Smooth muscle cell (in vitro differentiated cells): ENCODE results near the gene MRPS31. TPM values are rescaled to one million over a fixed set of nuclear protein-coding genes. Genes with fewer than 3 reads are reported as not detected.
A peak's percentile ranks its signal among the peaks of the same experiment; 100 is the strongest.

Source experiments
- DNase-seq: peaks from one replicate; lab custom pipeline; 2025; ENCODE audit not compliant: unreplicated experiment; lab: John Stamatoyannopoulos, UW
- H2AFZ ChIP-seq: fragments of 200-600 bp; sonication (generic); 2 replicates; pipeline ENCODE4 v1.6.0; 2016; ENCODE audit warnings: antibody characterized with exemption, low read depth, mild to moderate bottlenecking
- H3F3A ChIP-seq: fragments of 200-600 bp; sonication (generic); 2 replicates; pipeline ENCODE4 v1.6.0; 2017; ENCODE audit warnings: antibody characterized with exemption, low read depth
- H3K27ac ChIP-seq: fragments of 200-600 bp; sonication (generic); 2 replicates; pipeline ENCODE4 v1.5.1; 2016; ENCODE audit warnings: low read depth, mild to moderate bottlenecking
- H3K27me3 ChIP-seq: fragments of 200-600 bp; sonication (generic); 2 replicates; pipeline ENCODE4 v1.6.1; 2016; ENCODE audit warnings: low read depth, mild to moderate bottlenecking
- H3K36me3 ChIP-seq: fragments of 200-600 bp; sonication (generic); 2 replicates; pipeline ENCODE4 v1.5.1; 2016; ENCODE audit warnings: low read depth
- H3K4me1 ChIP-seq: fragments of 200-600 bp; sonication (generic); 2 replicates; pipeline ENCODE4 v1.5.1; 2016; ENCODE audit warnings: low read depth
- H3K4me2 ChIP-seq: fragments of 200-600 bp; sonication (generic); 2 replicates; pipeline ENCODE4 v1.6.0; 2016; ENCODE audit warnings: mild to moderate bottlenecking
- H3K4me3 ChIP-seq: fragments of 200-600 bp; sonication (generic); 2 replicates; pipeline ENCODE4 v1.5.1; 2016; ENCODE audit warnings: mild to moderate bottlenecking
- H3K79me2 ChIP-seq: fragments of 200-600 bp; sonication (generic); 2 replicates; pipeline ENCODE4 v1.6.0; 2016; ENCODE audit warnings: low read depth, mild to moderate bottlenecking
- H3K9ac ChIP-seq: fragments of 200-600 bp; sonication (generic); 2 replicates; pipeline ENCODE4 v1.6.0; 2016; ENCODE audit warnings: low read depth
- H3K9me3 ChIP-seq: fragments of 200-600 bp; sonication (generic); replicated peaks from 2 replicates; pipeline ENCODE4 v1.5.1; 2016; ENCODE audit warnings: low read depth
- H4K20me1 ChIP-seq: fragments of 200-600 bp; sonication (generic); 2 replicates; pipeline ENCODE4 v1.6.0; 2016; ENCODE audit warnings: low read depth
- WGBS: methylation state at CpG from one replicate; pipeline ENCODE4 v1.1.7; 2016; ENCODE audit warnings: low lambda C conversion rate; 5-methylcytosine and 5-hydroxymethylcytosine counted together
- polyA plus RNA-seq: library from polyadenylated mRNA; unstranded; fragments of >200 nt; fragmentation: Nextera tagmentation; extraction: Ambion mirVana; gene quantifications from 2 replicates; pipeline ENCODE4 v1.2.1, GENCODE V29; 2016
- total RNA-seq: library from RNA; depleted of rRNA; stranded (reverse); fragments of >200 nt; gene quantifications from 2 replicates; pipeline ENCODE4 v1.2.3, GENCODE V29; 2014
- TF ChIP-seq, protein P1 (sequence below): fragments of 200-600 bp; sonication (generic); IDR thresholded peaks from 2 replicates; pipeline ENCODE4 v1.5.1; 2017; ENCODE audit warnings: borderline replicate concordance, mild to moderate bottlenecking, antibody characterized with exemption; ENCODE audit not compliant: insufficient read depth, poor library complexity, severe bottlenecking

The MRPS31 gene
- total and polyA plus RNA-seq, 2 experiments from 2014 or later, result 23.9 to 34.9 TPM

DNA sequence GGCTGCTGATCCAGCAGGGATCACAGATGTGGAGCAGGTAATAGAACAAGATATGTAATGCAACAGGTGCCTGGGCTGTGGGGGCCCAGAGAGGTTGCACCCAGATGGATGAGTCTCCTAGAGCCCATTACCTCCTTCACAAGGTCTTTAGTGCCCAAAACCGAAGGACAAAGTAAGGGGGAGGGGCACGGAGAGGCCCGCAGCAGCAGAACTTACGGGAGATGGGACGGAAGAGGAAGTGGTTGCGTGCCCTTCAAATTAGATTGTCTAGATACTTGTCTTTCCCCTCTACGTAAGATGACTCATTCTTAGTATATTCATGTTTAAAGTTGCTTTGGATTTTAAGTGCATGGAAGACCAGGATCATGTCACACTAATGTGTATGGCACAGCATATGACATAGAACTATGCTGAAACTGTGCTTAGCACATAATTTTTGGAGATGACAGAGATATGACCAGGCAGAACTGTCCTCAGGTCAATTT lies 5.7 kb upstream of the MRPS31 start:
- Histone ChIP-seq H3K4me1 (no peaks in the 10 kb centered on the region), H3K9me3 (no peaks in the 10 kb centered on the region), H3K4me2 (peak overlapping the region; percentile 80), H3K27me3 (no peaks in the 10 kb centered on the region), H3K9ac (no peak overlapping the region), H4K20me1 (no peaks in the 10 kb centered on the region), H3K36me3 (no peaks in the 10 kb centered on the region), H3F3A (no peaks in the 10 kb centered on the region), H3K27ac (no peak overlapping the region), H3K4me3 (no peak overlapping the region), H3K79me2 (no peaks in the 10 kb centered on the region), H2AFZ (peak overlapping the region; percentile 6)
- TF ChIP-seq, protein P1, sequence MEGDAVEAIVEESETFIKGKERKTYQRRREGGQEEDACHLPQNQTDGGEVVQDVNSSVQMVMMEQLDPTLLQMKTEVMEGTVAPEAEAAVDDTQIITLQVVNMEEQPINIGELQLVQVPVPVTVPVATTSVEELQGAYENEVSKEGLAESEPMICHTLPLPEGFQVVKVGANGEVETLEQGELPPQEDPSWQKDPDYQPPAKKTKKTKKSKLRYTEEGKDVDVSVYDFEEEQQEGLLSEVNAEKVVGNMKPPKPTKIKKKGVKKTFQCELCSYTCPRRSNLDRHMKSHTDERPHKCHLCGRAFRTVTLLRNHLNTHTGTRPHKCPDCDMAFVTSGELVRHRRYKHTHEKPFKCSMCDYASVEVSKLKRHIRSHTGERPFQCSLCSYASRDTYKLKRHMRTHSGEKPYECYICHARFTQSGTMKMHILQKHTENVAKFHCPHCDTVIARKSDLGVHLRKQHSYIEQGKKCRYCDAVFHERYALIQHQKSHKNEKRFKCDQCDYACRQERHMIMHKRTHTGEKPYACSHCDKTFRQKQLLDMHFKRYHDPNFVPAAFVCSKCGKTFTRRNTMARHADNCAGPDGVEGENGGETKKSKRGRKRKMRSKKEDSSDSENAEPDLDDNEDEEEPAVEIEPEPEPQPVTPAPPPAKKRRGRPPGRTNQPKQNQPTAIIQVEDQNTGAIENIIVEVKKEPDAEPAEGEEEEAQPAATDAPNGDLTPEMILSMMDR, result no peak
- no peak for DNase-seq
- WGBS, result 28% methylated on average over 7 of the region's 7 CpGs

DNA sequence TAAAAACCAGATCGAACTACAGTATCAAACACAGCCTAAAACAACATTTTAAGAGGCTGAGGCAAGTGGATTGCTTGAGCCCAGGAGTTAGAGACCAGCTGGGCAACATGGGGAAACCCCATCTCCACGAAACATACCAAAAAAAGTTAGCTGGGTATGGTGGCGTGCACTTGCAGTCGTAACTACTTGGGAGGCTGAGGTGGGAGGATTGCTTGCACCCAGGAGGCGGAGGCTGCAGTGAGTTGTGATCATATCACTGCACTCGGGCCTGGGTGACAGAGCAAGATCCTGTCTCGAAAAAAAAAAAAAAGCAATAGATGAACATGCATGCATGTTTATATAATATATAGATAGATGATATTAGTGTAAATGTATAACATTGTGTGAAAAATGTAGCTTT lies 5.2 kb upstream of the MRPS31 start:
- H3F3A ChIP-seq, result no peaks in the 10 kb centered on the region
- no peak overlapping the region for H3K4me3 ChIP-seq
- H3K9ac ChIP-seq, result no peak overlapping the region
- H3K79me2 ChIP-seq, result no peaks in the 10 kb centered on the region
- TF ChIP-seq, protein P1, result no peak
- DNase-seq, result no peak
- H3K9me3 ChIP-seq, result no peaks in the 10 kb centered on the region
- 88% methylated on average over 7 of the region's 7 CpGs for WGBS
- H3K27me3 ChIP-seq, result no peaks in the 10 kb centered on the region
- H2AFZ ChIP-seq, result no peak overlapping the region
- no peaks in the 10 kb centered on the region for H3K4me1 ChIP-seq
- H4K20me1 ChIP-seq, result no peaks in the 10 kb centered on the region
- H3K4me2 ChIP-seq, result no peak overlapping the region
- no peaks in the 10 kb centered on the region for H3K36me3 ChIP-seq
- H3K27ac ChIP-seq, result no peak overlapping the region

DNA sequence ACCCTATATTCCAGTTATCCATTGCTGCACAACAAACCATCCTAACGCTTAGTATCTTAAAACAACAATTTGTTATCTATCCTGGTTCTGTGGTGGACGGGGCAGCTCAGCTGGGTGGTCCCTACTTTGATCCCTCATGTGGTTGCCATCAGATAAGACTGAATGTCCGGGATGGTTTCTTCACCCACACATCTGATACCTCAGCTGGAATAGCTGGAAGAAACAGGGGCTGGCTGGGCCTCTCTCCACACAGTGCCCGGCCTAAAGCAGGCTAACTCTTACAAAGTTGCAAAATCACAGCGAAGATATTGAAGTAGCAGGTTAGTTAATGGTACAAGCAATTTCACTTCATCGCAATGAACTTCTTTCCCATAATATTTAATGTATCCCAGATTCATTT lies 3.7 kb upstream of the MRPS31 start:
- H3K36me3 ChIP-seq, result no peaks in the 10 kb centered on the region
- H3K79me2 ChIP-seq, result peaks cover 9% of the 10 kb centered on the region
- H3K9me3 ChIP-seq, result no peaks in the 10 kb centered on the region
- no peak for DNase-seq
- H3K27me3 ChIP-seq, result no peaks in the 10 kb centered on the region
- 50% methylated on average over 6 of the region's 6 CpGs for WGBS
- H3K4me2 ChIP-seq, result no peak overlapping the region
- TF ChIP-seq, protein P1, result no peak
- no peak overlapping the region for H2AFZ ChIP-seq
- H3K4me1 ChIP-seq, result peaks cover 8% of the 10 kb centered on the region
- no peaks in the 10 kb centered on the region for H3F3A ChIP-seq
- no peak overlapping the region for H3K27ac ChIP-seq
- no peaks in the 10 kb centered on the region for H4K20me1 ChIP-seq
- no peak overlapping the region for H3K4me3 ChIP-seq
- H3K9ac ChIP-seq, result no peak overlapping the region

DNA sequence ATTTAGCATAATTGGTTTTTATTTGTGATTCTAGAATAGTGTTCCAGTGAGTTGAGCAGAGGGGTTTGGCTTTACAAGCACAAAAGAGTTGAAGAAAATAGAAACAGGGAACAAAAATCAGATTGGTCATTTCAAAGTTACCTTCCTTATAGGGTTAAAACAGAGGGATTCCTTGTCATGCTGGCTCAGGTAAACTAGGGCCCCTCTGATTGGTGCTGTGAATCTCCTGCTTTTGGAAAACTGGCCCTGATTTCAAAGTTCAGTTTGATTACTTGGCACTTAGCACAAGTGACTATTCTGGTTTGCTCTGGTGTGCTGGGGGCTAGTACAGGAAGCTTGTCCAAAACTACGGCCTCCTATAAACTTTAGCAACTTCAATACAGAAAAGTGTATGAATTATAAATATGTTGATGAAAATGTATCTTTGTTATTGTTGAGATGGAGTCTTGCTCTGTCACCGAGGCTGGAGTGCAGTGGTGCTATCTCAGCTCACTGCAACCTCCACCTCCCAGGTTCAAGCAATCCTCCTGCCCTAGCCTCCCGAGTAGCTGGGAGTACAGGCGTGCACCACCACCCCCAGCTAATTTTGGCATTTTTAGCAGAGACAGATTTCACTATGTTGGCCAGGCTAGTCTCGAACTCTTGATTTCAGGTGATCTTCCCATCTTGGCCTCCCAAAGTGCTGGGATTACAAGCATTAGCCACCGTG lies 1.9 kb upstream of the MRPS31 start:
- H3K4me2 ChIP-seq, result no peak overlapping the region
- WGBS, result 96% methylated on average over 6 of the region's 6 CpGs
- H3K27ac ChIP-seq, result no peak overlapping the region
- DNase-seq, result no peak
- no peaks in the 10 kb centered on the region for H3F3A ChIP-seq
- H3K27me3 ChIP-seq, result no peaks in the 10 kb centered on the region
- H2AFZ ChIP-seq, result no peak overlapping the region
- peaks cover 9% of the 10 kb centered on the region for H3K4me1 ChIP-seq
- H3K9me3 ChIP-seq, result no peaks in the 10 kb centered on the region
- no peak overlapping the region for H3K4me3 ChIP-seq
- TF ChIP-seq, protein P1, result no peak
- H3K36me3 ChIP-seq, result no peaks in the 10 kb centered on the region
- H3K79me2 ChIP-seq, result peaks cover 15% of the 10 kb centered on the region
- no peaks in the 10 kb centered on the region for H4K20me1 ChIP-seq
- no peak overlapping the region for H3K9ac ChIP-seq
